ENCODE results near the gene RANBP17.

DNA sequence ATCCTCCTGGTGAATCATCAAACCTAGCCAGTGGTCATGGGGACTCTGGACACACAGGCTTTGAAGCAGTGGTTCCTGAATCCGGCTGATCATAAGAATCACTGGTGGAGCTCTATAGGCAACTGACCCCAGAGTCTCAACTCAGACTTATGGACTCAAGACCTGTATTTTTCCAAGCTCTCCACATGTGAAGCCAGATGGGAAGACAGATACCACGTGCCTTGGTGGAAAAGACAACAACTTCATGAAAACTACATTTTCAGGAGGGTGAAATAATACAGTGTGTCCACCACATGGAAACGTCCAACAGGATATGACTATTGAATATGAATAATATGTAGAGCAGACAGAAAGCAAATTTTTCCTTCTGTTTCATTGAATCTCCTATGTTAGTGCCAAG lies 44.6 kb upstream of the RANBP17 start:
- TF ChIP-seq, protein P1, sequence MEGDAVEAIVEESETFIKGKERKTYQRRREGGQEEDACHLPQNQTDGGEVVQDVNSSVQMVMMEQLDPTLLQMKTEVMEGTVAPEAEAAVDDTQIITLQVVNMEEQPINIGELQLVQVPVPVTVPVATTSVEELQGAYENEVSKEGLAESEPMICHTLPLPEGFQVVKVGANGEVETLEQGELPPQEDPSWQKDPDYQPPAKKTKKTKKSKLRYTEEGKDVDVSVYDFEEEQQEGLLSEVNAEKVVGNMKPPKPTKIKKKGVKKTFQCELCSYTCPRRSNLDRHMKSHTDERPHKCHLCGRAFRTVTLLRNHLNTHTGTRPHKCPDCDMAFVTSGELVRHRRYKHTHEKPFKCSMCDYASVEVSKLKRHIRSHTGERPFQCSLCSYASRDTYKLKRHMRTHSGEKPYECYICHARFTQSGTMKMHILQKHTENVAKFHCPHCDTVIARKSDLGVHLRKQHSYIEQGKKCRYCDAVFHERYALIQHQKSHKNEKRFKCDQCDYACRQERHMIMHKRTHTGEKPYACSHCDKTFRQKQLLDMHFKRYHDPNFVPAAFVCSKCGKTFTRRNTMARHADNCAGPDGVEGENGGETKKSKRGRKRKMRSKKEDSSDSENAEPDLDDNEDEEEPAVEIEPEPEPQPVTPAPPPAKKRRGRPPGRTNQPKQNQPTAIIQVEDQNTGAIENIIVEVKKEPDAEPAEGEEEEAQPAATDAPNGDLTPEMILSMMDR (conservative IDR thresholded peaks at IDR 0.05 in 1 of 2, IDR thresholded peaks at IDR 0.05 in 1 of 2; ENCODE audit: extremely low read depth in 1 of 2, insufficient read depth in 1 of 2, low read depth in 1 of 2, low read length in 2 of 2): no peak
- TF ChIP-seq EZH2 (IDR thresholded peaks at IDR 0.05; ENCODE audit: borderline replicate concordance, low read length): no peak

Measured in mammary epithelial cell (primary cell).